Stimulated activated CD8-positive, alpha-beta memory T cell treated with anti-CD3 and anti-CD28 coated beads, Interleukin-2, amount 100 ng/mL, for 48 hours (primary cell): Measurements from ENCODE around the gene U2AF1.
"Not testable (repeated sequence)": the region's sequence is repeated elsewhere in the genome, so short reads cannot be mapped to it uniquely, and the experiment has no call there.

Source experiments
- DNase-seq, 2 donors: peaks; one replicate each; pipeline ENCODE4 v3.0.0-alpha.2; 2020; ENCODE audit warnings: low read depth in 2 of 2

U2AF1 gene

GRCh38 chr21:43106965-43107793, at the start of gene U2AF1:
Gene U2AF1, minus strand, starts transcription at chr21:43107570. Its CDS starts 76 bp downstream, at chr21:43107494.
- DNase-seq, result peak in 1 of 2 donors; percentile 62

GRCh38 chr21:43153601-43154000, 46.2 kb upstream of the U2AF1 start:
- not testable (repeated sequence) for DNase-seq

- DNase-seq, result not testable (repeated sequence)
These were observed 42.0 kb upstream of the U2AF1 start for GRCh38 chr21:43149344-43149743.

- not testable (repeated sequence) for DNase-seq
These were observed 40.6 kb upstream of the U2AF1 start for GRCh38 chr21:43147999-43148398.

GRCh38 chr21:43146637-43147036, 39.3 kb upstream of the U2AF1 start:
- not testable (repeated sequence) for DNase-seq

GRCh38 chr21:43141407-43141806, 34.0 kb upstream of the U2AF1 start:
- DNase-seq, result not testable (repeated sequence)

- DNase-seq, result not testable (repeated sequence)
These were observed 31.6 kb upstream of the U2AF1 start for GRCh38 chr21:43138944-43139343.

GRCh38 chr21:43134520-43134919, 27.1 kb upstream of the U2AF1 start:
- not testable (repeated sequence) for DNase-seq

GRCh38 chr21:43130094-43130493, 22.7 kb upstream of the U2AF1 start:
- DNase-seq, result not testable (repeated sequence)

- DNase-seq, result not testable (repeated sequence)
These were observed 8.6 kb upstream of the U2AF1 start for GRCh38 chr21:43115956-43116355.

- DNase-seq, result not testable (repeated sequence)
These were observed 7.1 kb upstream of the U2AF1 start for GRCh38 chr21:43114483-43114882.

GRCh38 chr21:43109006-43109405, 1.6 kb upstream of the U2AF1 start:
- not testable (repeated sequence) for DNase-seq

- not testable (repeated sequence) for DNase-seq
These were observed 807 bp upstream of the U2AF1 start for GRCh38 chr21:43108177-43108576.

- not testable (repeated sequence) for DNase-seq
These were observed 396 bp upstream of the U2AF1 start for GRCh38 chr21:43107794-43108137.

- DNase-seq, result not testable (repeated sequence)
These were observed 2.7 kb downstream of the U2AF1 start for GRCh38 chr21:43104642-43105041.

- DNase-seq, result not testable (repeated sequence)
These were observed 5.1 kb downstream of the U2AF1 start for GRCh38 chr21:43102281-43102680.

- not testable (repeated sequence) for DNase-seq
These were observed 5.7 kb downstream of the U2AF1 start for GRCh38 chr21:43101676-43102075.

GRCh38 chr21:43101000-43101399, 6.4 kb downstream of the U2AF1 start:
- not testable (repeated sequence) for DNase-seq

GRCh38 chr21:43091979-43092614, 15.3 kb downstream of the U2AF1 start:
- not testable (repeated sequence) for DNase-seq

- peak in 1 of 2 donors; percentile 0 for DNase-seq
These were observed 16.4 kb downstream of the U2AF1 start for GRCh38 chr21:43090947-43091346.

GRCh38 chr21:43089463-43089862, 17.9 kb downstream of the U2AF1 start:
- DNase-seq, result not testable (repeated sequence)

GRCh38 chr21:43082587-43083300, 24.6 kb downstream of the U2AF1 start:
- DNase-seq, result not testable (repeated sequence)
